IMR-90 (cell line): ENCODE results near the gene SPATA2L. TPM values are rescaled to one million over a fixed set of nuclear protein-coding genes. Genes with fewer than 3 reads are reported as not detected.

Experiments used
- ATAC-seq: fragments of 200-7000 bp; cut with Tn5 transposase; 2 replicates; pipeline ENCODE4 v1.9.1; 2020; ENCODE audit warnings: low read depth, mild to moderate bottlenecking, moderate library complexity
- BruUV-seq: library from RNA; stranded (reverse); fragments of 400-500 nt; replicated peaks from 2 replicates; lab custom pipeline; 2021; lab: Mats Ljungman, UMichigan
- CTCF ChIA-PET: fragments of 300-600 bp; formaldehyde crosslinking; extraction: SDS; loops from one replicate; lab custom pipeline; 2021; ENCODE audit warnings: antibody characterized with exemption; lab: Yijun Ruan, JAX
- POLR2A ChIA-PET: fragments of 300-600 bp; sonication (Branson Sonifier 250); formaldehyde crosslinking; loops from one replicate; lab custom pipeline; 2022; ENCODE audit warnings: antibody characterized with exemption; ENCODE audit not compliant: unreplicated experiment; lab: Charles Lee
- DNase-seq: peaks from one replicate; pipeline ENCODE4 v3.0.0; 2013
- H2AFZ ChIP-seq: replicated peaks from 2 replicates; pipeline ENCODE3; 2013; ENCODE audit warnings: low read length, mild to moderate bottlenecking; ENCODE audit not compliant: poor library complexity
- H2AK5ac ChIP-seq: 2 replicates; pipeline ENCODE4 v1.6.1; 2013; ENCODE audit warnings: low read depth, low read length, inconsistent platforms
- H2AK9ac ChIP-seq: replicated peaks from 2 replicates; pipeline ENCODE3; 2013; ENCODE audit warnings: mild to moderate bottlenecking, low read depth, low read length, moderate library complexity; ENCODE audit not compliant: poor library complexity
- H2BK120ac ChIP-seq: 2 replicates; pipeline ENCODE4 v1.6.1; 2013; ENCODE audit warnings: low read depth, low read length, inconsistent platforms
- H2BK15ac ChIP-seq: 3 replicates; pipeline ENCODE4 v1.6.1; 2013; ENCODE audit warnings: low read depth, low read length, inconsistent platforms
- H2BK20ac ChIP-seq: 2 replicates; pipeline ENCODE4 v1.6.1; 2013; ENCODE audit warnings: low read depth, mild to moderate bottlenecking, inconsistent platforms, low read length, moderate library complexity
- H2BK5ac ChIP-seq: 2 replicates; pipeline ENCODE4 v1.6.1; 2013; ENCODE audit warnings: mild to moderate bottlenecking, low read depth, low read length, inconsistent platforms; ENCODE audit not compliant: poor library complexity, severe bottlenecking
- H3K14ac ChIP-seq: replicated peaks from 2 replicates; pipeline ENCODE4 v1.6.1; 2013; ENCODE audit warnings: low read depth, low read length, inconsistent platforms
- H3K18ac ChIP-seq: 2 replicates; pipeline ENCODE4 v1.6.1; 2013; ENCODE audit warnings: low read depth, low read length, control low read depth
- H3K23ac ChIP-seq: 2 replicates; pipeline ENCODE4 v1.6.1; 2013; ENCODE audit warnings: low read depth, low read length, inconsistent platforms
- H3K27ac ChIP-seq: 2 replicates; pipeline ENCODE4 v1.5.1; 2013; ENCODE audit warnings: mild to moderate bottlenecking, control low read depth, low read length; ENCODE audit not compliant: insufficient read depth
- H3K27me3 ChIP-seq: 2 replicates; pipeline ENCODE4 v1.6.1; 2013; ENCODE audit warnings: low read length; ENCODE audit not compliant: control insufficient read depth, insufficient read depth
- H3K36me3 ChIP-seq: 2 replicates; pipeline ENCODE4 v1.6.1; 2013; ENCODE audit warnings: low read length, mixed read lengths; ENCODE audit not compliant: control insufficient read depth, insufficient read depth
- H3K4ac ChIP-seq: 2 replicates; pipeline ENCODE4 v1.6.1; 2013; ENCODE audit warnings: low read depth, low read length, inconsistent platforms
- H3K4me1 ChIP-seq: 2 replicates; pipeline ENCODE4 v1.6.1; 2013; ENCODE audit warnings: low read length, mixed read lengths; ENCODE audit not compliant: control insufficient read depth, insufficient read depth
- H3K4me2 ChIP-seq: 2 replicates; pipeline ENCODE4 v1.6.1; 2013; ENCODE audit warnings: low read depth, mild to moderate bottlenecking, control low read depth, low read length, moderate library complexity
- H3K4me3 ChIP-seq: 2 replicates; pipeline ENCODE4 v1.5.1; 2013; ENCODE audit warnings: low read depth, mild to moderate bottlenecking, control low read depth, low read length, moderate library complexity; ENCODE audit not compliant: insufficient read depth
- H3K56ac ChIP-seq: 2 replicates; pipeline ENCODE4 v1.6.1; 2013; ENCODE audit warnings: low read length, inconsistent platforms; ENCODE audit not compliant: insufficient read depth; ENCODE audit errors: extremely low read depth
- H3K79me1 ChIP-seq, 2 experiments: 2 replicates each; pipeline ENCODE4 v1.6.1; 2013; ENCODE audit warnings: low read length in 2 of 2, inconsistent platforms in 1 of 2, low read depth in 1 of 2
- H3K9ac ChIP-seq: 2 replicates; pipeline ENCODE4 v1.6.1; 2013; ENCODE audit warnings: low read depth, low read length, control low read depth
- H3K9me1 ChIP-seq: 2 replicates; pipeline ENCODE4 v1.6.1; 2013; ENCODE audit warnings: low read length, inconsistent platforms; ENCODE audit not compliant: insufficient read depth
- H3K9me3 ChIP-seq: 2 replicates; pipeline ENCODE4 v1.6.1; 2013; ENCODE audit warnings: low read length; ENCODE audit not compliant: control insufficient read depth, insufficient read depth
- H4K20me1 ChIP-seq: 2 replicates; pipeline ENCODE4 v1.6.1; 2013; ENCODE audit warnings: low read length, inconsistent platforms; ENCODE audit not compliant: insufficient read depth
- H4K5ac ChIP-seq: 2 replicates; pipeline ENCODE4 v1.6.1; 2013; ENCODE audit warnings: mild to moderate bottlenecking, low read depth, low read length, control low read depth
- H4K8ac ChIP-seq, 2 experiments: 2 replicates each; pipeline ENCODE4 v1.6.1; 2013; ENCODE audit warnings: low read depth in 2 of 2, low read length in 2 of 2, control low read depth in 1 of 2, inconsistent platforms in 1 of 2
- H4K91ac ChIP-seq: 2 replicates; pipeline ENCODE4 v1.6.1; 2013; ENCODE audit warnings: low read depth, low read length, inconsistent platforms; ENCODE audit not compliant: insufficient read depth
- BHLHE40 ChIP-seq: fragments of 150-350 bp; IDR thresholded peaks from 2 replicates; pipeline ENCODE4 v1.6.1; 2016; ENCODE audit warnings: mild to moderate bottlenecking, low read depth, low read length
- CHD1 ChIP-seq: IDR thresholded peaks from 2 replicates; pipeline ENCODE4 v1.6.1; 2012; ENCODE audit warnings: low read depth, low read length, improper control_type of control experiment
- CTCF ChIP-seq: conservative IDR thresholded peaks from 2 replicates; pipeline ENCODE4 v1.5.1; 2012; ENCODE audit warnings: mild to moderate bottlenecking, low read depth, low read length, improper control_type of control experiment
- ELK1 ChIP-seq: fragments of 150-350 bp; IDR thresholded peaks from 2 replicates; pipeline ENCODE4 v1.6.1; 2016; ENCODE audit warnings: low read depth, mild to moderate bottlenecking, low read length, moderate library complexity, borderline replicate concordance
- FOS ChIP-seq: fragments of 150-350 bp; IDR thresholded peaks from 2 replicates; pipeline ENCODE4 v1.6.1; 2016; ENCODE audit warnings: low read depth, low read length
- MAFK ChIP-seq: IDR thresholded peaks from 2 replicates; pipeline ENCODE4 v1.6.1; 2012; ENCODE audit warnings: low read depth, low read length, improper control_type of control experiment
- MAZ ChIP-seq: IDR thresholded peaks from 2 replicates; pipeline ENCODE4 v1.6.1; 2012; ENCODE audit warnings: low read depth, mild to moderate bottlenecking, low read length, improper control_type of control experiment, moderate library complexity, borderline replicate concordance
- MXI1 ChIP-seq: IDR thresholded peaks from 2 replicates; pipeline ENCODE4 v1.6.1; 2012; ENCODE audit warnings: low read depth, mild to moderate bottlenecking, low read length, moderate library complexity, borderline replicate concordance
- NFE2L2 ChIP-seq: fragments of 150-350 bp; IDR thresholded peaks from 2 replicates; pipeline ENCODE4 v1.6.1; 2016; ENCODE audit warnings: low read depth, mild to moderate bottlenecking, low read length
- POLR2A ChIP-seq: IDR thresholded peaks from 2 replicates; pipeline ENCODE4 v1.6.1; 2012; ENCODE audit warnings: mild to moderate bottlenecking, low read depth, low read length
- RAD21 ChIP-seq: IDR thresholded peaks from 2 replicates; pipeline ENCODE4 v1.6.1; 2012; ENCODE audit warnings: low read length, improper control_type of control experiment
- RCOR1 ChIP-seq: IDR thresholded peaks from 2 replicates; pipeline ENCODE4 v1.6.1; 2012; ENCODE audit warnings: mild to moderate bottlenecking, low read length, improper control_type of control experiment; ENCODE audit not compliant: insufficient replicate concordance
- RFX5 ChIP-seq: IDR thresholded peaks from 2 replicates; pipeline ENCODE4 v1.8.0; 2012; ENCODE audit warnings: low read depth, mild to moderate bottlenecking, low read length, moderate library complexity
- SMC3 ChIP-seq: fragments of 150-350 bp; IDR thresholded peaks from 2 replicates; pipeline ENCODE4 v1.6.1; 2016; ENCODE audit warnings: low read depth, mild to moderate bottlenecking, antibody characterized with exemption, low read length, moderate library complexity
- USF2 ChIP-seq: fragments of 150-350 bp; IDR thresholded peaks from 2 replicates; pipeline ENCODE4 v1.6.1; 2017; ENCODE audit warnings: mild to moderate bottlenecking, antibody characterized with exemption, low read length, low read depth
- WGBS, 2 experiments: methylation state at CpG; one replicate each; pipeline versions ENCODE4 v1.1.5 to v1.1.7; 2013; ENCODE audit warnings: missing lambda C conversion rate in 2 of 2; ENCODE audit not compliant: insufficient read length in 1 of 2; ENCODE audit errors: extremely low coverage in 2 of 2; 5-methylcytosine and 5-hydroxymethylcytosine counted together
- dilution Hi-C: fragments of 300-500 bp; cut with HindIII; formaldehyde crosslinking; loops from one replicate; pipeline ENCODE4 v1.14.3; 2018; ENCODE audit warnings: low sequenced_read_pairs; ENCODE audit not compliant: unreplicated experiment
- in situ Hi-C: fragments of 300-500 bp; cut with MboI; formaldehyde crosslinking; loops from 3 replicates; pipeline ENCODE4 v1.14.3; 2019; ENCODE audit warnings: low sequenced_read_pairs, inconsistent platforms, mixed read lengths
- intact Hi-C: fragments of 100-400 bp; cut with micrococcal nuclease; formaldehyde crosslinking; loops from 2 replicates; pipeline ENCODE4 v1.10.0; 2022
- polyA plus RNA-seq, 3 experiments: library from polyadenylated mRNA; depleted of rRNA; stranded (reverse); fragments of >200 nt; gene quantifications; 2 replicates each; pipeline ENCODE4 v1.2.3, GENCODE V29; 2012; ENCODE audit warnings: low replicate concordance in 1 of 3
- total RNA-seq: library from RNA; depleted of rRNA; stranded (reverse); fragments of >200 nt; gene quantifications from 2 replicates; pipeline ENCODE4 v1.2.3, GENCODE V29; 2012

Gene SPATA2L
- total and polyA plus RNA-seq, 2 of the 4 experiments (the other 2 are of a cell fraction), result 4.8 to 6.9 TPM

- Histone ChIP-seq H2AK5ac (no peak overlapping the region), H3K23ac (no peak overlapping the region), H3K79me1 (peaks cover 15 to 52% of the 10 kb centered on the region in 2 experiments; a peak in 3 of 4 replicates), H2BK120ac (no peak overlapping the region), H3K9ac (no peak overlapping the region), H3K4me1 (no peaks in the 10 kb centered on the region), H3K27me3 (no peaks in the 10 kb centered on the region), H3K36me3 (peaks cover 61% of the 10 kb centered on the region), H2AFZ (no peak overlapping the region), H4K91ac (no peak overlapping the region), H3K4me3 (no peak overlapping the region), H3K18ac (no peak overlapping the region), H2BK20ac (no peak overlapping the region), H3K27ac (no peak overlapping the region), H4K8ac (no peak overlapping the region), H3K9me1 (no peaks in the 10 kb centered on the region), H2BK15ac (no peak overlapping the region), H2BK5ac (no peak overlapping the region), H4K20me1 (no peaks in the 10 kb centered on the region; the same call in none of the 2 replicates), H3K9me3 (no peaks in the 10 kb centered on the region), H3K14ac (no peak overlapping the region), H3K4me2 (no peak overlapping the region), H3K56ac (no peak overlapping the region), H4K5ac (no peak overlapping the region), H2AK9ac (peak overlapping the region; percentile 23), H3K4ac (no peak overlapping the region)
- in situ Hi-C loops, result no loop called here
- dilution Hi-C loops, result no loop called here
- intact Hi-C loops, result loop anchor here (10.0 kb wide), 1 partner anchor 85 kb away; the partner anchor contains the start of gene FANCA
- CTCF ChIA-PET, result no interaction called here
- no peak for ATAC-seq
- no peak for DNase-seq
- 65% methylated on average over 11 of the region's 14 CpGs; no CpG with 5 or more reads in 1 of the 2 experiments for WGBS, 2 experiments
- BruUV-seq, result no TSS peak
- POLR2A ChIA-PET, result no interaction called here
- no peak for TF ChIP-seq MAFK
- no peak for TF ChIP-seq RAD21
- no peak for TF ChIP-seq USF2
- TF ChIP-seq MXI1, result no peak
- TF ChIP-seq RCOR1, result no peak
- no peak for TF ChIP-seq FOS
- TF ChIP-seq MAZ, result no peak
- TF ChIP-seq RFX5, result no peak
- no peak for TF ChIP-seq NFE2L2
- no peak for TF ChIP-seq CHD1
- no peak for TF ChIP-seq BHLHE40
- no peak for TF ChIP-seq SMC3
- TF ChIP-seq ELK1, result no peak
- TF ChIP-seq POLR2A, result no peak
- TF ChIP-seq CTCF, result no peak
These were observed 28.5 kb upstream of the SPATA2L start for GRCh38 chr16:89729863-89730593.
